ENCODE measurements around the gene CAP1. TPM values are rescaled to one million over a fixed set of nuclear protein-coding genes. Genes with fewer than 3 reads are reported as not detected.

Gene CAP1
- total and polyA plus RNA-seq, 10 of the 15 experiments (the other 5 are each of a cell fraction or from before 2014, with no cell fraction given) = 360 to 500 (median 431) TPM

- no peak for TF ChIP-seq CBX3 (IDR thresholded peaks at IDR 0.05; ENCODE audit: borderline replicate concordance, low read depth)
- TF ChIP-seq SP1 (IDR thresholded peaks at IDR 0.05; ENCODE audit: low read depth, low read length) = no peak
- peak; percentile 95 for TF ChIP-seq RELB (IDR thresholded peaks at IDR 0.05; ENCODE audit: low read depth)
- no peak for TF ChIP-seq RCOR1 (conservative IDR thresholded peaks at IDR 0.05; ENCODE audit: low read depth, low read length)
- no peak for TF ChIP-seq ZZZ3 (IDR thresholded peaks at IDR 0.05; ENCODE audit: control insufficient read depth, insufficient read length, low read depth)
- TF ChIP-seq SKIL (IDR thresholded peaks at IDR 0.05; ENCODE audit: low read depth, poor library complexity, severe bottlenecking) = no peak
- TF ChIP-seq KDM1A (IDR thresholded peaks at IDR 0.05; ENCODE audit: borderline replicate concordance) = no peak
- TF ChIP-seq ELK1 (IDR thresholded peaks at IDR 0.05; ENCODE audit: low read depth, low read length) = no peak
- TF ChIP-seq SRF (IDR thresholded peaks at IDR 0.05; ENCODE audit: low read depth in 2 of 2, low read length in 2 of 2) = no peak
- no peak for TF ChIP-seq ZBTB33 (IDR thresholded peaks at IDR 0.05)
- TF ChIP-seq ESRRA (IDR thresholded peaks at IDR 0.05; ENCODE audit: low read length) = no peak
- TF ChIP-seq PML (IDR thresholded peaks at IDR 0.05; ENCODE audit: low read length) = no peak
- no peak for TF ChIP-seq ETV6 (conservative IDR thresholded peaks at IDR 0.05 in 1 of 2, IDR thresholded peaks at IDR 0.05 in 1 of 2; ENCODE audit: borderline replicate concordance in 1 of 2, low read depth in 1 of 2)
- no peak for TF ChIP-seq YBX1 (IDR thresholded peaks at IDR 0.05)
- TF ChIP-seq BRCA1 (IDR thresholded peaks at IDR 0.05; ENCODE audit: low read depth, low read length) = no peak
- peak; percentile 33 to 79; a peak in 3 of 4 replicates for TF ChIP-seq BHLHE40 (IDR thresholded peaks at IDR 0.05; ENCODE audit: borderline replicate concordance in 1 of 2, low read depth in 2 of 2, low read length in 1 of 2)
- no peak for TF ChIP-seq GABPA (IDR thresholded peaks at IDR 0.05; ENCODE audit: low read depth)
Measured at GRCh38 chr1:40096977-40097782, 56.7 kb downstream of the CAP1 start, which contains the start of gene PPT1 (continued).
